GM12878 (cell line): ENCODE results near the gene EPHB1. TPM values are rescaled to one million over a fixed set of nuclear protein-coding genes. Genes with fewer than 3 reads are reported as not detected.
"Not testable (repeated sequence)": the region's sequence is repeated elsewhere in the genome, so short reads cannot be mapped to it uniquely, and the experiment has no call there.

Experiments
- ATAC-seq: fragments of 200-7000 bp; cut with Tn5 transposase; 3 replicates; pipeline ENCODE4 v1.9.1; 2020; ENCODE audit warnings: mild to moderate bottlenecking, moderate library complexity
- BruUV-seq: library from RNA; stranded (reverse); fragments of 400-500 nt; replicated peaks from 2 replicates; lab custom pipeline; 2021; lab: Mats Ljungman, UMichigan
- CTCF ChIA-PET: fragments of 300-600 bp; sonication (Branson Sonifier 250); formaldehyde crosslinking; extraction: SDS; loops from one replicate; lab custom pipeline; 2021; ENCODE audit warnings: inconsistent platforms; lab: Yijun Ruan, JAX
- POLR2A ChIA-PET: fragments of 350-600 bp; formaldehyde crosslinking; extraction: SDS; loops from one replicate; lab custom pipeline; 2021; ENCODE audit warnings: inconsistent platforms; lab: Charles Lee
- RAD21 ChIA-PET: fragments of 300-600 bp; sonication (Branson Sonifier 250); formaldehyde crosslinking; loops from one replicate; lab custom pipeline; 2023; ENCODE audit warnings: antibody characterized with exemption; ENCODE audit not compliant: unreplicated experiment; lab: Charles Lee
- SMC1A ChIA-PET: fragments of 300-600 bp; sonication (Branson Sonifier 250); formaldehyde crosslinking; loops from one replicate; lab custom pipeline; 2023; ENCODE audit not compliant: unreplicated experiment, uncharacterized antibody; lab: Charles Lee
- DNase-seq: peaks from one replicate; pipeline ENCODE4 v3.0.0-alpha.2; 2011; ENCODE audit warnings: low read depth, low spot score
- FAIRE-seq: peaks from 3 replicates; lab custom pipeline; 2011; peaks lifted over from hg19 to GRCh38; lab: Jason Lieb, UNC
- H2AFZ ChIP-seq: 2 replicates; pipeline ENCODE4 v1.6.0; 2011; ENCODE audit warnings: low read depth, low read length, control low read depth; ENCODE audit not compliant: control insufficient read depth
- H3K27ac ChIP-seq: 2 replicates; pipeline ENCODE4 v1.5.1; 2011; ENCODE audit warnings: control low read depth; ENCODE audit not compliant: control insufficient read depth, insufficient read depth
- H3K27me3 ChIP-seq, 2 experiments: replicated peaks in 1 of 2; 2 replicates each; pipeline versions ENCODE4 v1.6.0 to v1.6.1; 2011; ENCODE audit warnings: low read length in 1 of 2; ENCODE audit not compliant: control insufficient read depth in 2 of 2, insufficient read depth in 2 of 2
- H3K36me3 ChIP-seq, 2 experiments: 2 replicates each; pipeline ENCODE4 v1.5.1; 2011; ENCODE audit warnings: low read length in 1 of 2; ENCODE audit not compliant: control insufficient read depth in 2 of 2, insufficient read depth in 2 of 2
- H3K4me1 ChIP-seq: 2 replicates; pipeline ENCODE4 v1.6.1; 2011; ENCODE audit warnings: mild to moderate bottlenecking, low read length, moderate library complexity, mixed read lengths; ENCODE audit not compliant: control insufficient read depth, insufficient read depth
- H3K4me2 ChIP-seq: 2 replicates; pipeline ENCODE4 v1.6.0; 2011; ENCODE audit warnings: control low read depth; ENCODE audit not compliant: control insufficient read depth, insufficient read depth
- H3K4me3 ChIP-seq: fragments of 200-600 bp; sonication (generic); 2 replicates; pipeline ENCODE4 v1.5.1; 2016
- H3K79me2 ChIP-seq: 2 replicates; pipeline ENCODE4 v1.6.0; 2011; ENCODE audit warnings: low read length; ENCODE audit not compliant: control insufficient read depth, insufficient read depth
- H3K9ac ChIP-seq: 2 replicates; pipeline ENCODE4 v1.8.0; 2011; ENCODE audit warnings: low read length, control low read depth, mixed read lengths; ENCODE audit not compliant: control insufficient read depth, insufficient read depth
- H3K9me3 ChIP-seq: replicated peaks from 3 replicates; pipeline ENCODE4 v1.5.1; 2011; ENCODE audit warnings: mild to moderate bottlenecking, low read length; ENCODE audit not compliant: control insufficient read depth, insufficient read depth
- H4K20me1 ChIP-seq: 2 replicates; pipeline ENCODE4 v1.6.0; 2011; ENCODE audit not compliant: control insufficient read depth, insufficient read depth
- BACH1 ChIP-seq: fragments of 450-650 bp; IDR thresholded peaks from 2 replicates; pipeline ENCODE4 v1.6.1; 2017; ENCODE audit warnings: mild to moderate bottlenecking, borderline replicate concordance
- BHLHE40 ChIP-seq, 2 experiments: fragments of 450-650 bp in 1 of 2; IDR thresholded peaks; 2 replicates each; pipeline ENCODE4 v1.6.1; 2011 to 2017; ENCODE audit warnings: low read depth in 2 of 2, borderline replicate concordance in 1 of 2, improper control_type of control experiment in 1 of 2, low read length in 1 of 2, mild to moderate bottlenecking in 1 of 2
- GATAD2B ChIP-seq: fragments of 450-650 bp; conservative IDR thresholded peaks from 2 replicates; pipeline ENCODE4 v1.6.1; 2017; ENCODE audit warnings: low read depth, mild to moderate bottlenecking, moderate library complexity
- IKZF1 ChIP-seq: fragments of 450-650 bp; conservative IDR thresholded peaks from 2 replicates; pipeline ENCODE4 v1.6.1; 2017; ENCODE audit warnings: antibody characterized with exemption, mild to moderate bottlenecking
- MEF2B ChIP-seq: fragments of 450-650 bp; IDR thresholded peaks from 2 replicates; pipeline ENCODE4 v1.6.1; 2018; ENCODE audit warnings: mild to moderate bottlenecking, moderate library complexity; ENCODE audit not compliant: partially characterized antibody, poor library complexity, severe bottlenecking
- MTA2 ChIP-seq: fragments of 450-650 bp; IDR thresholded peaks from 2 replicates; pipeline ENCODE4 v1.6.1; 2016; ENCODE audit warnings: low read depth, mild to moderate bottlenecking, moderate library complexity
- NR2F1 ChIP-seq: fragments of 450-650 bp; conservative IDR thresholded peaks from 2 replicates; pipeline ENCODE4 v1.6.1; 2017; ENCODE audit warnings: mild to moderate bottlenecking
- SMAD1 ChIP-seq: fragments of 450-650 bp; IDR thresholded peaks from 2 replicates; pipeline ENCODE4 v1.6.1; 2018; ENCODE audit warnings: mild to moderate bottlenecking, low read depth; ENCODE audit not compliant: partially characterized antibody
- WGBS: methylation state at CpG from one replicate; pipeline ENCODE4 v1.1.6; 2016; ENCODE audit warnings: low lambda C conversion rate; ENCODE audit not compliant: insufficient replicate concordance, insufficient coverage; ENCODE audit errors: missing lambda C conversion rate; 5-methylcytosine and 5-hydroxymethylcytosine counted together
- in situ Hi-C: fragments of 300-500 bp; cut with MboI; formaldehyde crosslinking; loops from 9 replicates; pipeline ENCODE4 v1.14.3; 2018; ENCODE audit warnings: mixed read lengths
- intact Hi-C: fragments of 100-400 bp; cut with micrococcal nuclease; formaldehyde crosslinking; loops from one replicate; pipeline ENCODE4 v1.14.2; 2022; ENCODE audit not compliant: unreplicated experiment
- polyA plus RNA-seq, 11 experiments: library from polyadenylated mRNA; depleted of rRNA in 4 of 11; unstranded in 6 of 11; stranded (reverse) in 5 of 11; fragments of >200 nt; fragmentation: Nextera tagmentation in 4 of 11; fragmentation: Illumina TruSeq in 1 of 11; extraction: Ambion mirVana in 4 of 11; extraction: Trizol in 1 of 11; gene quantifications; 1 replicate in 1 of 11; 2 replicates in 10 of 11; pipeline versions ENCODE4 v1.2.1 to v1.2.3, GENCODE V29; 2011 to 2016; ENCODE audit warnings: inconsistent platforms in 2 of 11, missing spikeins in 2 of 11, low read depth in 1 of 11
- total RNA-seq, 4 experiments: library from RNA; depleted of rRNA in 3 of 4; stranded (reverse); fragments of >200 nt in 3 of 4; fragmentation: Illumina TruSeq in 1 of 4; extraction: Trizol in 1 of 4; gene quantifications; 2 replicates each; pipeline versions ENCODE4 v1.2.1 to v1.2.3, GENCODE V29; 2013 to 2021

EPHB1 gene
- total and polyA plus RNA-seq, 10 of the 15 experiments (the other 5 are each of a cell fraction or from before 2014, with no cell fraction given) = 0.33 to 23.8 (median 1.2) TPM

- H3K4me3 ChIP-seq, BruUV-seq, intact Hi-C loops, in situ Hi-C loops, H3K4me1 ChIP-seq, H3K4me2 ChIP-seq, H3K36me3 ChIP-seq, H3K9ac ChIP-seq, FAIRE-seq, H2AFZ ChIP-seq, H4K20me1 ChIP-seq, H3K27me3 ChIP-seq, H3K9me3 ChIP-seq, H3K79me2 ChIP-seq: not testable (repeated sequence)
- DNase-seq (peak; percentile 23), ATAC-seq (peak; percentile 82)
- WGBS = 10% methylated on average over 5 of the region's 5 CpGs
- ChIA-PET SMC1A (interaction anchor here (0.6 to 2.5 kb wide), 6 partner anchors 43 to 164 kb away, joined by 3 to 9 read pairs (median 4); no protein-coding TSS in a partner anchor), CTCF (interaction anchor here (0.6 to 1.3 kb wide), 4 partner anchors 30 to 214 kb away, joined by 3 read pairs; no protein-coding TSS in a partner anchor), RAD21 (interaction anchor here (0.8 to 2.5 kb wide), 5 partner anchors 49 to 252 kb away, joined by 3 to 6 read pairs (median 5); no protein-coding TSS in a partner anchor), POLR2A (interaction anchor here (0.6 kb wide), 1 partner anchor 270 kb away, joined by 3 read pairs; no protein-coding TSS in a partner anchor)
- peak; percentile 83 for TF ChIP-seq SMAD1
- 0 out of 2 replicates have a peak, but pooled peaks have one; percentile 38 for TF ChIP-seq GATAD2B
- peak; percentile 80 for TF ChIP-seq MEF2B
- 0 out of 4 replicates have a peak, but pooled peaks of 1 of the 2 experiments have one; percentile 14 for TF ChIP-seq BHLHE40 (IDR thresholded peaks at IDR 0.05; ENCODE audit: borderline replicate concordance in 1 of 2, low read depth in 2 of 2, low read length in 1 of 2)
- TF ChIP-seq BACH1 = peak; percentile 54; the same call in 1 of the 2 replicates
- TF ChIP-seq IKZF1 = 0 out of 2 replicates have a peak, but pooled peaks have one; percentile 13
- peak; percentile 29; the same call in 1 of the 2 replicates for TF ChIP-seq MTA2
- TF ChIP-seq NR2F1 = 0 out of 2 replicates have a peak, but pooled peaks have one; percentile 24
- peak overlapping the region; percentile 42 for H3K27ac ChIP-seq
Observed at GRCh38 chr3:135066844-135067727, 272.0 kb downstream of the EPHB1 start.
